Pancreas (tissue), 10 donors: ENCODE data around the gene MORC3. TPM values are rescaled to one million over a fixed set of nuclear protein-coding genes. Genes with fewer than 3 reads are reported as not detected.

Experiments used
- ATAC-seq, 4 donors: fragments of 200-7000 bp; cut with Tn5 transposase; one replicate each; pipeline versions ENCODE4 v1.8.0 to v1.9.1; 2020; ENCODE audit warnings: mild to moderate bottlenecking in 4 of 4, moderate library complexity in 4 of 4
- DNase-seq, 6 donors: peaks; one replicate each; pipeline ENCODE4 v3.0.0-alpha.2; 2020
- FAIRE-seq: peaks from 2 replicates; lab custom pipeline; 2012; peaks lifted over from hg19 to GRCh38; lab: Jason Lieb, UNC
- H3K27ac ChIP-seq, 4 donors: fragments of 200-600 bp; sonication (generic); 1 replicate in 3 of 4; 2 replicates in 1 of 4; pipeline versions ENCODE4 v1.5.0 to v1.8.0; 2020
- H3K27me3 ChIP-seq, 4 donors: fragments of 200-600 bp; one replicate each; pipeline ENCODE4 v1.8.0; 2021
- H3K36me3 ChIP-seq, 3 donors: fragments of 200-600 bp; sonication (generic) in 1 of 3; one replicate each; pipeline versions ENCODE4 v1.5.0 to v1.8.0; 2020 to 2021
- H3K4me1 ChIP-seq, 3 donors: fragments of 200-600 bp; one replicate each; pipeline ENCODE4 v1.8.0; 2021
- H3K4me3 ChIP-seq, 4 donors: fragments of 200-600 bp; sonication (generic) in 2 of 4; one replicate each; pipeline versions ENCODE4 v1.5.0 to v1.8.0; 2020 to 2021
- H3K9me3 ChIP-seq, 4 donors: fragments of 200-600 bp; one replicate each; pipeline ENCODE4 v1.8.0; 2021
- WGBS, 2 donors: extraction: QIAGEN DNeasy Blood & Tissue Kit; methylation state at CpG; one replicate each; pipeline ENCODE4 v1.1.7; 2013; 5-methylcytosine and 5-hydroxymethylcytosine counted together
- intact Hi-C, 3 donors: fragments of 100-400 bp; cut with DNase I; formaldehyde crosslinking; loops; one replicate each; pipeline versions ENCODE4 v1.11.1 to v1.14.2; 2022
- polyA plus RNA-seq, 2 donors: library from polyadenylated mRNA; stranded (reverse); fragments of 200-250 nt; gene quantifications; one replicate each; pipeline ENCODE4 v1.2.3, GENCODE V29; 2013
- total RNA-seq, 6 donors: library from RNA; stranded (reverse); fragmentation: NEBNext Ultra II Directional in 4 of 6; extraction: Animal tissue kit (Norgen Biotek cat#: 25700) in 4 of 6; gene quantifications; one replicate each; pipeline versions ENCODE4 v1.2.1 to v1.2.4, GENCODE V29; 2021 to 2023
- TF ChIP-seq, protein P1 (sequence below), 4 donors: fragments of 200-600 bp; sonication (generic) in 3 of 4; IDR thresholded peaks; one replicate each; pipeline versions ENCODE4 v1.5.0 to v1.8.0; 2021; ENCODE audit warnings: antibody characterized with exemption in 4 of 4
- donor health status: healthy with polysubstance abuse.
- donor health status: DM: no; HTN: no; CAD: no; lungs with moderate emphysema.
- donor health status: DM: no; HTN: no; CAD: no.
- donor health status: control.
- donor health status: control.
- donor health status: Bipolar disorder and iron deficiency.
- donor health status: DM: yes; HTN: yes; CAD: no.
- donor health status: DM: no; HTN: no; CAD: no.
- donor health status: DM: no; HTN: no; CAD: no.
- donor health status: DM: yes; HTN: yes; CAD: no.

MORC3 gene
- total and polyA plus RNA-seq, 8 donors, result 8.1 to 19.8 (median 10.3) TPM

DNA sequence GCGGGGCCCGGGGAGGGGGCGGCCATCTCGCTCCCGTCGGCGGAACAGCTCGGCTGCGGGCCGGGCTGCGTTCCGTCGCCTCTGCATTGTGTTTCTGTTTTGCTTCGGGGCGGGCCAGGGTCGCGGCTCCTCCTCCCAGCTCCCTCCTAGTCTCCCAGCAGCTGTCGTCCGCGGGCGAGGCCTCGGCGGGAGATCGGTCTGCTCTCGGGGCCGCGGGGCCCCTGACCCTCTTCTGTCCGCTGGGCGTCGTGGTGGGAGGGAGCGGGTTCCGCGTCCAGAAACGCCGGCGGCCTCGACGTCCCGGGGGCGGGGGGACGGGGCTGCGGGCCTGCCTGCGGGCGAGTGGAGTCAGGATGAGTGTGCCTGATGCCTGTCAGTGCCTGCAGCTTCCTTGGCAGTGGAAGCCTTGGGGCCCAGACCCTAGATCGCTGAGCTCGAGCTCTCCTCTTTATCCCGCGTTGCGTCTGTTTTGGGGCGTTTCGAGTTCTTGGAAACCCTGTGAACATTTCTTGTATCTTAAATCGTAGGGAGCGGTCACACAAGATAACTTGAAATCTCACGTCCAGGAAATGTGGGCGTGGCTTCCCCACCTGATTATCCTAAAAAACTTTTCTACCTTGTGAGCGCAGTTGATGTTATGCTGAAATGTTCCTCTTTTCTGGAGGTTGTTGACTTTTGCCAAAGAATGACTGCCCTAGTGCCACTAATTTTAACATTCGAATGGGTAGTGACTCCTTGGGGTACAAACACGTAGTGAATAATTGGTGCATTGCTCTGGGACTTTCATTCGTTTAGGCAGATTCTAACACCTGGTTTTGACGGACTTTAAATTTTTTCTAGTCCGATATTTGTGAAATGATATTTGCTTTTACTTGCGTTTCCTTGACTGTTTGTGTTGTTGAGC lies 676 bp downstream of the MORC3 start:
- intact Hi-C loops, result no loop called here
- peak; percentile 48 to 62 (median 52) for ATAC-seq
- peak overlapping the region; percentile 88 to 98 (median 97) for H3K27ac ChIP-seq
- FAIRE-seq, result no peak
- no peaks in the 10 kb centered on the region for H3K27me3 ChIP-seq
- H3K9me3 ChIP-seq, result no peaks in the 10 kb centered on the region
- TF ChIP-seq, protein P1, sequence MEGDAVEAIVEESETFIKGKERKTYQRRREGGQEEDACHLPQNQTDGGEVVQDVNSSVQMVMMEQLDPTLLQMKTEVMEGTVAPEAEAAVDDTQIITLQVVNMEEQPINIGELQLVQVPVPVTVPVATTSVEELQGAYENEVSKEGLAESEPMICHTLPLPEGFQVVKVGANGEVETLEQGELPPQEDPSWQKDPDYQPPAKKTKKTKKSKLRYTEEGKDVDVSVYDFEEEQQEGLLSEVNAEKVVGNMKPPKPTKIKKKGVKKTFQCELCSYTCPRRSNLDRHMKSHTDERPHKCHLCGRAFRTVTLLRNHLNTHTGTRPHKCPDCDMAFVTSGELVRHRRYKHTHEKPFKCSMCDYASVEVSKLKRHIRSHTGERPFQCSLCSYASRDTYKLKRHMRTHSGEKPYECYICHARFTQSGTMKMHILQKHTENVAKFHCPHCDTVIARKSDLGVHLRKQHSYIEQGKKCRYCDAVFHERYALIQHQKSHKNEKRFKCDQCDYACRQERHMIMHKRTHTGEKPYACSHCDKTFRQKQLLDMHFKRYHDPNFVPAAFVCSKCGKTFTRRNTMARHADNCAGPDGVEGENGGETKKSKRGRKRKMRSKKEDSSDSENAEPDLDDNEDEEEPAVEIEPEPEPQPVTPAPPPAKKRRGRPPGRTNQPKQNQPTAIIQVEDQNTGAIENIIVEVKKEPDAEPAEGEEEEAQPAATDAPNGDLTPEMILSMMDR (IDR thresholded peaks at IDR 0.05), result no peak
- peak overlapping the region; percentile 72 to 94 (median 86) for H3K4me3 ChIP-seq
- WGBS, 2 donors, result 0 to 1% methylated on average over 50 to 62 of the region's 62 CpGs
- DNase-seq, result peak in 4 of 6 donors; percentile 68 to 87 (median 82)
- peaks cover 17 to 29% (median 25%) of the 10 kb centered on the region in 3 donors for H3K4me1 ChIP-seq
- H3K36me3 ChIP-seq, result no peaks in the 10 kb centered on the region

DNA sequence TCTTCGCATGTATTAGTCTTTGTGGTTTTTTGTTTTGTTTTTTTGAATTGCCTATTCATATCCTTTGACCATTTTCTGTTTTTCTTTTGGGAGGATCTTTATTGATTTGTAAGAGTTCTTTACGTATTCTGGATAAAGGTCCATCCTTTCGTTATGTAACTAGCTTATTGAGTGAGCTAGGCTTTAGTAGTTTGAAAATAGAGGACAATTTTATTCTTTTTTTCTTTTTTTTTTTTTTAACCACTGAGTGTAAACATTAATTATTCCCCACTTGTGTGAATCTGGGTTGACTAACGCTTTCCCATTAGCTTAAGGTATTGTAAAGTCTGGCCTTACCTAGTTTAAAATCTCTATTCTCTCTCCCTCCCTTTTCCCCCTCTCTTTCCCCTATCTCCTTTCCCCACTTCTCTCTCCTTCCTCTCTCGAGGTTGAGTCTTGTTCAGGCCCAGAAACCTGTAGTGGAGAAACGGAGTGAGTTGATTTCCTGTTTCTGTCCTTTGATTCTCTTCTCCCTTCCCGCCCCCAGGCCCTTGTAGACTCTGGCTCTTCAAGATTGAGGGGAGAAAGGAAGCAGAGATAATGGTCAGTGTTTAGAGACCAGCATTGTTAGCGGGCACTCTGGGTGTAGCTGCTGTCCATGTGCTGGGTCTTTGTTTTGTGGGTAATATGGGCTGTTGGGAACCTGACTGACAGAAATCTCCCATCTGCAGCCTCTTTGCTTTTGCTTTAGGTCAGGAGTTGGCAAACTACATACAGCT lies 1.5 kb downstream of the MORC3 start:
- Histone ChIP-seq H3K36me3 (no peaks in the 10 kb centered on the region), H3K4me1 (peaks cover 17 to 31% (median 25%) of the 10 kb centered on the region in 3 donors), H3K27ac (peak overlapping the region; percentile 88 to 98 (median 97)), H3K4me3 (peak overlapping the region; percentile 72 to 94 (median 86)), H3K27me3 (no peaks in the 10 kb centered on the region), H3K9me3 (no peaks in the 10 kb centered on the region)
- no peak for FAIRE-seq
- peak in 2 of 4 donors; percentile 8 to 10 for ATAC-seq
- TF ChIP-seq, protein P1 (IDR thresholded peaks at IDR 0.05), result no peak
- intact Hi-C loops, result no loop called here
- WGBS, 2 donors, result 4 to 5% methylated on average over 8 of the region's 8 CpGs
- peak in 3 of 6 donors; percentile 33 to 38 (median 33) for DNase-seq

DNA sequence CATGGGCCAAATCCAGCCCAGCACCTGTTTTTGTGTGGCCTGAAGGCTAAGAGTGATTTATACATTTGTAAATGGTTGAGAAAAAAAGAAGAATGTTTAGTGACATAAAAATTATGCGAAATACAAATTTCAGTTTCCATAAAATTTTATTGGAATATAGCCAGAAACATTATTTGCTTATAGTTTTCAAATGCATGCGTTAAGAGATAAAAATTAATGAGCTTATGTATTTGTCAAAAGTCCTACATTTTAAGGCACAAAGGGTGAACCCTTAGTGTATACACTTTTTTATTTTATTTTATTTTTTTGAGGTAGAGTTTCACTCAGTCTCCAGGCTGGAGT lies 2.1 kb downstream of the MORC3 start:
- no peak for FAIRE-seq
- H3K9me3 ChIP-seq, result no peaks in the 10 kb centered on the region
- no peaks in the 10 kb centered on the region for H3K27me3 ChIP-seq
- H3K4me3 ChIP-seq, result peak overlapping the region in 2 of 4 donors; percentile 90 to 94
- H3K36me3 ChIP-seq, result no peaks in the 10 kb centered on the region
- H3K27ac ChIP-seq, result peak overlapping the region in 3 of 4 donors; percentile 28 to 98 (median 97)
- H3K4me1 ChIP-seq, result peaks cover 17 to 32% (median 25%) of the 10 kb centered on the region in 3 donors
- TF ChIP-seq, protein P1 (IDR thresholded peaks at IDR 0.05), result no peak
- WGBS, 2 donors, result 15 to 19% methylated on average over 2 of the region's 2 CpGs
- DNase-seq, result no peak
- intact Hi-C loops, result no loop called here
- ATAC-seq, result no peak

DNA sequence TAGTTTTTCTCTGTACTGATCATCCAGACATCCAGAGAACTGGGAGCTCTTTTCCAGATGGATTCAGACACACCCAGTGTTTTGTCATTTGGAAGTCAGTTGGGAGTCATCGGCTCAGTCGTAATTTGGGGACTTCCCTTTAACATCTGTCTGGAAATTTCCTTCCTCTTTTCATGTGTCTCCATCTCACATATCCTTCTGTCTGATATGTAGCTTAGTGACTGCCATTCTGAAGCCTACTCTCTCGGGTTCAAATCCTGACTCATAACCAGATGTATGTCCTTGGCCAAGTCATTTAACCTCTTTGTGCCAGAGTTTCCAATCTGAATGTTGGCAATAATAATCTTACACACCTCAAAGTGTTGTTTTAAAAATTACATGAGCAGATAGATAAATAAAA lies 3.0 kb downstream of the MORC3 start:
- Histone ChIP-seq H3K4me1 (peaks cover 26 to 38% (median 29%) of the 10 kb centered on the region in 3 donors), H3K4me3 (no peak overlapping the region), H3K27ac (no peak overlapping the region), H3K27me3 (no peaks in the 10 kb centered on the region), H3K36me3 (no peaks in the 10 kb centered on the region), H3K9me3 (no peaks in the 10 kb centered on the region)
- FAIRE-seq, result no peak
- ATAC-seq, result no peak
- intact Hi-C loops, result no loop called here
- TF ChIP-seq, protein P1 (IDR thresholded peaks at IDR 0.05), result no peak
- 32 to 33% methylated on average over 3 of the region's 3 CpGs for WGBS, 2 donors
- DNase-seq, result no peak
